Tibial nerve (tissue), 4 donors: Measurements from ENCODE around the gene NGF. TPM values are rescaled to one million over a fixed set of nuclear protein-coding genes. Genes with fewer than 3 reads are reported as not detected.

ENCODE experiments used
- DNase-seq, 2 donors: peaks; one replicate each; pipeline ENCODE4 v3.0.0-alpha.2; 2019; ENCODE audit warnings: low spot score in 2 of 2
- H3K27ac ChIP-seq, 4 donors: fragments of 200-600 bp; sonication (generic) in 3 of 4; one replicate each; pipeline ENCODE4 v1.5.1; 2017 to 2019; ENCODE audit warnings: mild to moderate bottlenecking in 1 of 4
- H3K27me3 ChIP-seq, 2 donors: fragments of 200-600 bp; sonication (generic) in 1 of 2; one replicate each; pipeline versions ENCODE4 v1.5.1 to v1.6.0; 2017 to 2019
- H3K36me3 ChIP-seq, 3 donors: fragments of 200-600 bp; sonication (generic); one replicate each; pipeline ENCODE4 v1.5.1; 2018 to 2019
- H3K4me1 ChIP-seq, 4 donors: fragments of 200-600 bp; sonication (generic) in 3 of 4; one replicate each; pipeline ENCODE4 v1.5.1; 2017 to 2019
- H3K4me3 ChIP-seq, 4 donors: fragments of 200-600 bp; sonication (generic) in 3 of 4; one replicate each; pipeline ENCODE4 v1.5.1; 2017 to 2019; ENCODE audit warnings: mild to moderate bottlenecking in 1 of 4, moderate library complexity in 1 of 4
- H3K9me3 ChIP-seq, 4 donors: fragments of 200-600 bp; sonication (generic) in 3 of 4; one replicate each; pipeline ENCODE4 v1.5.1; 2017 to 2019
- EP300 ChIP-seq, 2 donors: sonication (generic); formaldehyde crosslinking; IDR thresholded peaks; one replicate each; pipeline ENCODE4 v1.6.1; 2017; ENCODE audit warnings: antibody characterized with exemption in 2 of 2, mild to moderate bottlenecking in 1 of 2
- POLR2A ChIP-seq, 2 donors: fragments of 450-650 bp; IDR thresholded peaks; one replicate each; pipeline ENCODE4 v1.6.1; 2017; ENCODE audit warnings: antibody characterized with exemption in 2 of 2, mild to moderate bottlenecking in 2 of 2, moderate library complexity in 2 of 2
- WGBS, 2 donors: methylation state at CpG; one replicate each; pipeline ENCODE4 v1.1.5; 2018; 5-methylcytosine and 5-hydroxymethylcytosine counted together
- total RNA-seq, 4 donors: library from RNA; depleted of rRNA; stranded (reverse); fragments of >200 nt; gene quantifications; one replicate each; pipeline ENCODE4 v1.1.0, GENCODE V29; 2016
- TF ChIP-seq, protein P1 (sequence below), 5 experiments: fragments of 200-600 bp in 3 of 5; fragments of 450-650 bp in 2 of 5; sonication (generic) in 3 of 5; IDR thresholded peaks; one replicate each; pipeline ENCODE4 v1.5.1; 2016 to 2019; ENCODE audit warnings: antibody characterized with exemption in 5 of 5, mild to moderate bottlenecking in 3 of 5, moderate library complexity in 2 of 5

The NGF gene
- total RNA-seq, 4 donors from 2014 or later: 3.6 to 20.4 (median 7.4) TPM

DNA sequence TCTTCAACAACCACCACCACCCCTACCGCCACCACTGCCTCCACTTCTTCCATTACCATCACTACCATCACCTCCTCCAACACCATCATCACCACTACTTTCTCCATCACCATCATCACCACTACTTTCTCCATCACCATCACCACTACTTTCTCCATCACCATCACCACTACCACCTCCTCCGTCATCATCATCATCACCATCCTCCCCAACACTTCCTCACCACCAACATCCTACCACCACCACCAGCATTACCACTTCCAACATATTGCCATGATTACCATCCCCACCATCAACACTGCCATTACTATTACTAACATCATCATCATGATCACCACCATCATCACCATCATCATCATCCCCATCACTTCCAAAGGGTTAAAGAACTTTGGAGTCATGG lies 34.7 kb downstream of the NGF start:
- no peak for DNase-seq
- H3K9me3 ChIP-seq: no peaks in the 10 kb centered on the region
- peak overlapping the region in 3 of 4 donors; percentile 4 to 85 (median 81) for H3K27ac ChIP-seq
- H3K4me3 ChIP-seq: no peak overlapping the region
- H3K27me3 ChIP-seq: no peaks in the 10 kb centered on the region
- no peaks in the 10 kb centered on the region for H3K36me3 ChIP-seq
- peaks cover 0 to 70% (median 5%) of the 10 kb centered on the region in 4 donors for H3K4me1 ChIP-seq
- 95 to 99% methylated on average over 2 of the region's 2 CpGs for WGBS, 2 donors
- no peak for TF ChIP-seq EP300 (IDR thresholded peaks at IDR 0.05)
- TF ChIP-seq, protein P1, sequence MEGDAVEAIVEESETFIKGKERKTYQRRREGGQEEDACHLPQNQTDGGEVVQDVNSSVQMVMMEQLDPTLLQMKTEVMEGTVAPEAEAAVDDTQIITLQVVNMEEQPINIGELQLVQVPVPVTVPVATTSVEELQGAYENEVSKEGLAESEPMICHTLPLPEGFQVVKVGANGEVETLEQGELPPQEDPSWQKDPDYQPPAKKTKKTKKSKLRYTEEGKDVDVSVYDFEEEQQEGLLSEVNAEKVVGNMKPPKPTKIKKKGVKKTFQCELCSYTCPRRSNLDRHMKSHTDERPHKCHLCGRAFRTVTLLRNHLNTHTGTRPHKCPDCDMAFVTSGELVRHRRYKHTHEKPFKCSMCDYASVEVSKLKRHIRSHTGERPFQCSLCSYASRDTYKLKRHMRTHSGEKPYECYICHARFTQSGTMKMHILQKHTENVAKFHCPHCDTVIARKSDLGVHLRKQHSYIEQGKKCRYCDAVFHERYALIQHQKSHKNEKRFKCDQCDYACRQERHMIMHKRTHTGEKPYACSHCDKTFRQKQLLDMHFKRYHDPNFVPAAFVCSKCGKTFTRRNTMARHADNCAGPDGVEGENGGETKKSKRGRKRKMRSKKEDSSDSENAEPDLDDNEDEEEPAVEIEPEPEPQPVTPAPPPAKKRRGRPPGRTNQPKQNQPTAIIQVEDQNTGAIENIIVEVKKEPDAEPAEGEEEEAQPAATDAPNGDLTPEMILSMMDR (IDR thresholded peaks at IDR 0.05): no peak
- no peak for TF ChIP-seq POLR2A (IDR thresholded peaks at IDR 0.05)

DNA sequence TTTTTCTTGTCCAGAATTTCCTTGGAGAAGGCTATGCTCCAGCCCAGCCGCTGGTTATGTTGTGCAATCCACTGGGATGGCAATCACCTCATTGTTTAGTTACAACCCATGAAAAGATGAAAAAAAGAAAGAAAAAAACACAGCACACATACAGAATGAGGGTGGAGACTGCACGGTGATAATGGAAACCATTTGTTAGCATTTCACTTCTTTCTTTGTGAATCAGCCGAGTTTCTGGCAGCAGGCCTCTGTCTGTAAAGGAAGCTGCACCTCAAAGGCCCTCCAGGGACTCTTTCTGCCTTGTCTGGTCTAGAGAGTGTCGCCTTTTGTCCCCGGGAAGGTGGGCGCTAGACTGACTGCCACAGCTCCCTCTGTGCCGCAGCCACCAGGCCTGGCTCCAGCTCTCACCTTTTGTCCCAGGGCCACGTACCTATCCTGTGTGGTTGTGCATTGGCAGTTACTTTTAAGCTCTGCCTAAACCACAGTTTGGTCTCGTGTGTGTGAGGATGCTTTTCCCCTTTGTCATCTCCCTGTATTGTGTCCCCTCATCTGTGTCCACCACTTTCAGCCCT lies 35.6 kb downstream of the NGF start:
- DNase-seq: peak; percentile 28 to 61
- H3K27ac ChIP-seq: peak overlapping the region in 2 of 4 donors; percentile 81 to 85
- TF ChIP-seq EP300 (IDR thresholded peaks at IDR 0.05) (peak in 1 of 2 donors; percentile 49), POLR2A (IDR thresholded peaks at IDR 0.05) (no peak)
- TF ChIP-seq, protein P1 (IDR thresholded peaks at IDR 0.05): no peak
- H3K4me1 ChIP-seq: peaks cover 0 to 66% (median 3%) of the 10 kb centered on the region in 4 donors
- H3K4me3 ChIP-seq: no peak overlapping the region
- no peaks in the 10 kb centered on the region for H3K27me3 ChIP-seq
- WGBS, 2 donors: 51 to 55% methylated on average over 9 of the region's 9 CpGs
- no peaks in the 10 kb centered on the region for H3K36me3 ChIP-seq
- H3K9me3 ChIP-seq: no peaks in the 10 kb centered on the region

DNA sequence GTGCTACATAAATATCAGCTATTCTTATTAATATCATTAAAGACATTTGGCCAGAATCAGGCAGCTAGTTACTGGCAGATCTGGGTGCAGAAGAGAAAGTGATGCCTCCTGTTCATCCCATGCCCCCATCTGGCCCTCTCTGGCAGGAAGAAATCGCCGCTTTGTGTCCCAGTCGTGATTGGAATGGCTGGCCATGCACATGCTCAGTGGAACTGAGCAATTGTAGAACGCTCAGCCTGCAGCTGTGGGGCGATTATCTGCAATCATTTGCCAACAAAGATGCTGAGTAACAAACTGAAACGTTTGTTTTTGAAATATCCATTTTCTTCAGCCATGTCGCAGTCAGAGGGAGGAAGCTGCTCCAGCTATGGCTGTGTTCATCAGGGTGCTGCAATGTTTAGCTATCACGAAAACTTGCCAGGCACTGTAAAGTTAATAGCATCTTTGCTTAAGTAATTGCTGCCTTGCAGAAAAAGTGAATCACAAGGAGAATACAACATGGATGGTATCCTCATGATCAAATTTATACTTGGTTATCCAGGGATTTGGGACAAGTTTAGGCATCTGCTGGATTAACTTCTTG lies 36.5 kb downstream of the NGF start:
- H3K4me3 ChIP-seq: no peak overlapping the region
- DNase-seq: no peak
- no peaks in the 10 kb centered on the region for H3K9me3 ChIP-seq
- no peaks in the 10 kb centered on the region for H3K27me3 ChIP-seq
- no peaks in the 10 kb centered on the region for H3K36me3 ChIP-seq
- WGBS, 2 donors: 56 to 69% methylated on average over 8 of the region's 8 CpGs
- peaks cover 0 to 57% (median 3%) of the 10 kb centered on the region in 4 donors for H3K4me1 ChIP-seq
- TF ChIP-seq, protein P1 (IDR thresholded peaks at IDR 0.05): no peak
- peak overlapping the region in 2 of 4 donors; percentile 81 to 85 for H3K27ac ChIP-seq

DNA sequence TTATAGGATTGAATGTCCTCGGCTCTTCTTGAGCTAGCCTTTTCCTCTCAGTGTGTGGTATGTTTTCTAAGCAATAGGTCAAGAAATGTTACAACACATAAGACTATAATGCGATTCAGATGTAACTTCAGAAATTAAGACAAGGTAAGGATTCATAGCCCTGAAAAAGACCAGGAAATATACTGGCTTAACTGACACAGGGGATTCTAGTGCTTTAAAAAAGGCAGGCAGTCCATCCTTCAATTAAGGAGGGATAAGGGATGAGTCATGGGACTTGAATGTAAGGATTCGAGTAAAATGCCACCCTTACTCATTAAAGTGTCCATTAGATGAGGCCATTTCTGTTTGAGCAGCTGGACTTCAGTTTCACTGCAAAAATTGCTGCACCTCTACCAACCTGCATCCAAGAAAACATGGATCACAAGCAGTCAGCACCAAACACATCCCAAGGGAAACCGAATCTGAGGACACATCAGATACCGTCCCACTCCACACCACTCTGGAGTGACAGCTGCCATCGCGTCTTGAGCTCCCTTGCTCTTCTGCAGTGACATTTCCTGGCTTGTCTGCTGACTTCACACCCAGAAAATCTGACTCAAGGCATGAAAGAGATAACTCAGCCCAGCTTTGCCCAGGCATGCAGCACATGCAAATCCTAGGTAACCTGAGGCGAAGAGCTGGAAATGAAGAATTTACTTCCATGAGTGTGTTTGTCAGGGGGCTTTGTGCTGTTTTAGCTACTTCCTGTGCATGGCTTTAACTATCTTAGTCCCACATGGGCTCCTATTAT lies 37.8 kb downstream of the NGF start:
- 72% methylated on average over 8 of the region's 8 CpGs for WGBS, 2 donors
- no peak overlapping the region for H3K4me3 ChIP-seq
- no peak for DNase-seq
- peaks cover 0 to 53% (median 3%) of the 10 kb centered on the region in 4 donors for H3K4me1 ChIP-seq
- peak overlapping the region in 2 of 4 donors; percentile 65 to 69 for H3K27ac ChIP-seq
- TF ChIP-seq, protein P1 (IDR thresholded peaks at IDR 0.05): no peak
- H3K27me3 ChIP-seq: no peaks in the 10 kb centered on the region
- H3K9me3 ChIP-seq: no peaks in the 10 kb centered on the region
- H3K36me3 ChIP-seq: no peaks in the 10 kb centered on the region

DNA sequence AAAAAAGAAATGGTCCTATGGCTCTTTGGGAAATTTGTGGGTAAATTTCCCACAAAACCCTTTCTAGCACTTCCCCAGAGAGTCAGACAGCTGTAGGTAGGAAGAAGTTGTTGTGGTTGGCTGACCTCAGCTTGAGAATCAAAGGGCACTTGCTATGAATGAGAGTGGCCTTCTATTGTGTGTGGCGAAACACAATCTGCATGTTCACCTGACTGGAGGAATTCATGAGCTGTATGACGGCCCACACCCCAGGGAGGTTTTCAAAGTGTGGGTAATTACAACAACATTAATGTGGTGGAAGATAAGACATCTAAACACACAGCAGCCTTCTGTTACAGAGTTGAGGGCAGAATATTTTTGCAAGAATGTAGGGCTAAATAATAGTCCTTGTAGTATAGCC lies 38.8 kb downstream of the NGF start:
- no peak for TF ChIP-seq EP300 (IDR thresholded peaks at IDR 0.05)
- no peak for TF ChIP-seq POLR2A (IDR thresholded peaks at IDR 0.05)
- TF ChIP-seq, protein P1 (IDR thresholded peaks at IDR 0.05): no peak
- Histone ChIP-seq H3K4me1 (peaks cover 0 to 51% (median 3%) of the 10 kb centered on the region in 4 donors), H3K27me3 (no peaks in the 10 kb centered on the region), H3K9me3 (no peaks in the 10 kb centered on the region), H3K4me3 (no peak overlapping the region), H3K36me3 (no peaks in the 10 kb centered on the region), H3K27ac (peak overlapping the region in 2 of 4 donors; percentile 56 to 69)
- 62 to 70% methylated on average over 2 of the region's 2 CpGs for WGBS, 2 donors
- DNase-seq: no peak
